Measurements from ENCODE around the gene TRA2B.
"Not testable (repeated sequence)": the region's sequence is repeated elsewhere in the genome, so short reads cannot be mapped to it uniquely, and the experiment has no call there.

TRA2B gene

GRCh38 chr3:185927501-185928200 is 10.2 kb downstream of the TRA2B start:
- H3K9me3 Mint-ChIP-seq: no peaks in the 10 kb centered on the region
- H3K36me3 Mint-ChIP-seq (ENCODE audit: low read depth): peaks cover 70% of the 10 kb centered on the region
- H3K27me3 Mint-ChIP-seq (ENCODE audit: low read depth): no peaks in the 10 kb centered on the region
- H3K4me3 Mint-ChIP-seq: peak overlapping the region; percentile 13
- H3K27ac Mint-ChIP-seq: peak overlapping the region; percentile 69
- peaks cover 78% of the 10 kb centered on the region for H3K4me1 Mint-ChIP-seq (ENCODE audit: low read depth)

GRCh38 chr3:185926445-185926844 is 11.4 kb downstream of the TRA2B start:
- Mint-ChIP-seq H3K36me3 (ENCODE audit: low read depth) (peaks cover 74% of the 10 kb centered on the region), H3K27me3 (ENCODE audit: low read depth) (no peaks in the 10 kb centered on the region), H3K4me1 (ENCODE audit: low read depth) (peaks cover 72% of the 10 kb centered on the region), H3K4me3 (no peak overlapping the region), H3K27ac (no peak overlapping the region), H3K9me3 (no peaks in the 10 kb centered on the region)

- Mint-ChIP-seq H3K36me3 (ENCODE audit: low read depth) (peaks cover 76% of the 10 kb centered on the region), H3K4me1 (ENCODE audit: low read depth) (peaks cover 63% of the 10 kb centered on the region), H3K4me3 (no peak overlapping the region), H3K27ac (no peak overlapping the region), H3K9me3 (no peaks in the 10 kb centered on the region), H3K27me3 (ENCODE audit: low read depth) (no peaks in the 10 kb centered on the region)
These were observed 12.5 kb downstream of the TRA2B start for GRCh38 chr3:185925353-185925752.

GRCh38 chr3:185924375-185924774 is 13.4 kb downstream of the TRA2B start:
- no peaks in the 10 kb centered on the region for H3K27me3 Mint-ChIP-seq (ENCODE audit: low read depth)
- peaks cover 54% of the 10 kb centered on the region for H3K4me1 Mint-ChIP-seq (ENCODE audit: low read depth)
- H3K36me3 Mint-ChIP-seq (ENCODE audit: low read depth): peaks cover 77% of the 10 kb centered on the region
- H3K27ac Mint-ChIP-seq: no peak overlapping the region
- H3K4me3 Mint-ChIP-seq: no peak overlapping the region
- H3K9me3 Mint-ChIP-seq: no peaks in the 10 kb centered on the region

GRCh38 chr3:185920184-185920583 is 17.6 kb downstream of the TRA2B start:
- H3K4me3 Mint-ChIP-seq: no peak overlapping the region
- peaks cover 20% of the 10 kb centered on the region for H3K4me1 Mint-ChIP-seq (ENCODE audit: low read depth)
- no peaks in the 10 kb centered on the region for H3K9me3 Mint-ChIP-seq
- H3K27ac Mint-ChIP-seq: no peak overlapping the region
- peaks cover 80% of the 10 kb centered on the region for H3K36me3 Mint-ChIP-seq (ENCODE audit: low read depth)
- no peaks in the 10 kb centered on the region for H3K27me3 Mint-ChIP-seq (ENCODE audit: low read depth)

GRCh38 chr3:185916042-185916833 is 21.6 kb downstream of the TRA2B start:
- Mint-ChIP-seq H3K9me3 (no peaks in the 10 kb centered on the region), H3K27me3 (ENCODE audit: low read depth) (no peaks in the 10 kb centered on the region), H3K4me3 (no peak overlapping the region), H3K4me1 (ENCODE audit: low read depth) (peaks cover 3% of the 10 kb centered on the region), H3K36me3 (ENCODE audit: low read depth) (peaks cover 58% of the 10 kb centered on the region), H3K27ac (no peak overlapping the region)

GRCh38 chr3:185915642-185916041 is 22.2 kb downstream of the TRA2B start:
- peaks cover 3% of the 10 kb centered on the region for H3K4me1 Mint-ChIP-seq (ENCODE audit: low read depth)
- peaks cover 53% of the 10 kb centered on the region for H3K36me3 Mint-ChIP-seq (ENCODE audit: low read depth)
- no peak overlapping the region for H3K27ac Mint-ChIP-seq
- H3K4me3 Mint-ChIP-seq: no peak overlapping the region
- H3K9me3 Mint-ChIP-seq: no peaks in the 10 kb centered on the region
- no peaks in the 10 kb centered on the region for H3K27me3 Mint-ChIP-seq (ENCODE audit: low read depth)

GRCh38 chr3:185914911-185915629 is 22.7 kb downstream of the TRA2B start:
- Mint-ChIP-seq H3K4me3 (no peak overlapping the region), H3K27me3 (ENCODE audit: low read depth) (no peaks in the 10 kb centered on the region), H3K36me3 (ENCODE audit: low read depth) (peaks cover 50% of the 10 kb centered on the region), H3K4me1 (ENCODE audit: low read depth) (peaks cover 4% of the 10 kb centered on the region), H3K9me3 (no peaks in the 10 kb centered on the region), H3K27ac (no peak overlapping the region)

- Mint-ChIP-seq H3K36me3 (ENCODE audit: low read depth) (peaks cover 37% of the 10 kb centered on the region), H3K4me1 (ENCODE audit: low read depth) (peaks cover 4% of the 10 kb centered on the region), H3K27me3 (ENCODE audit: low read depth) (no peaks in the 10 kb centered on the region), H3K4me3 (no peak overlapping the region), H3K9me3 (no peaks in the 10 kb centered on the region), H3K27ac (no peak overlapping the region)
These were observed 24.6 kb downstream of the TRA2B start for GRCh38 chr3:185912929-185913901.

GRCh38 chr3:185912512-185912911 is 25.3 kb downstream of the TRA2B start:
- no peak overlapping the region for H3K27ac Mint-ChIP-seq
- peaks cover 34% of the 10 kb centered on the region for H3K36me3 Mint-ChIP-seq (ENCODE audit: low read depth)
- no peaks in the 10 kb centered on the region for H3K27me3 Mint-ChIP-seq (ENCODE audit: low read depth)
- H3K4me1 Mint-ChIP-seq (ENCODE audit: low read depth): peaks cover 4% of the 10 kb centered on the region
- no peaks in the 10 kb centered on the region for H3K9me3 Mint-ChIP-seq
- H3K4me3 Mint-ChIP-seq: no peak overlapping the region

- peaks cover 19% of the 10 kb centered on the region for H3K36me3 Mint-ChIP-seq (ENCODE audit: low read depth)
- H3K27me3 Mint-ChIP-seq (ENCODE audit: low read depth); H3K4me1 Mint-ChIP-seq (ENCODE audit: low read depth); H3K27ac Mint-ChIP-seq; H3K9me3 Mint-ChIP-seq; H3K4me3 Mint-ChIP-seq: not testable (repeated sequence)
These were observed 26.8 kb downstream of the TRA2B start for GRCh38 chr3:185911076-185911448.

GRCh38 chr3:185910322-185911075 is 27.3 kb downstream of the TRA2B start:
- H3K36me3 Mint-ChIP-seq (ENCODE audit: low read depth): peaks cover 14% of the 10 kb centered on the region
- H3K4me3 Mint-ChIP-seq; H3K4me1 Mint-ChIP-seq (ENCODE audit: low read depth); H3K27me3 Mint-ChIP-seq (ENCODE audit: low read depth); H3K27ac Mint-ChIP-seq; H3K9me3 Mint-ChIP-seq: not testable (repeated sequence)

- H3K36me3 Mint-ChIP-seq (ENCODE audit: low read depth): peaks cover 10% of the 10 kb centered on the region
- not testable (repeated sequence) for H3K9me3 Mint-ChIP-seq; H3K4me3 Mint-ChIP-seq; H3K27me3 Mint-ChIP-seq (ENCODE audit: low read depth); H3K4me1 Mint-ChIP-seq (ENCODE audit: low read depth); H3K27ac Mint-ChIP-seq
These were observed 27.9 kb downstream of the TRA2B start for GRCh38 chr3:185909913-185910312.

Data from T-helper 1 cell treated with Interleukin-12 subunit alpha and Interleukin-12 subunit beta and Interleukin-4 antibody, amounts not matched to agents 30 μg/mL and 1 μg/mL, for 36 hours (primary cell).